DOHH2 (cell line): ENCODE data around the gene KIRREL3.

Experiments used
- H3F3A ChIP-seq: fragments of 200-600 bp; sonication (generic), shearing (Covaris generic); 2 replicates; pipeline ENCODE4 v1.6.0; 2016; ENCODE audit warnings: antibody characterized with exemption, mild to moderate bottlenecking; ENCODE audit not compliant: control insufficient read depth, insufficient read depth
- H3K27ac ChIP-seq: fragments of 200-600 bp; sonication (generic); 2 replicates; pipeline ENCODE4 v1.5.1; 2014; ENCODE audit warnings: low read depth, mild to moderate bottlenecking, low read length, moderate library complexity
- H3K27me3 ChIP-seq: fragments of 200-600 bp; sonication (generic); 2 replicates; pipeline ENCODE4 v1.6.1; 2014; ENCODE audit warnings: mild to moderate bottlenecking, low read length, mixed read lengths; ENCODE audit not compliant: control insufficient read depth
- H3K36me3 ChIP-seq: fragments of 200-600 bp; sonication (generic); 2 replicates; pipeline ENCODE4 v1.6.1; 2014; ENCODE audit warnings: mild to moderate bottlenecking, low read length, moderate library complexity, mixed read lengths; ENCODE audit not compliant: control insufficient read depth
- H3K4me1 ChIP-seq: fragments of 200-600 bp; sonication (generic); 2 replicates; pipeline ENCODE4 v1.6.1; 2014; ENCODE audit warnings: mild to moderate bottlenecking, low read length, mixed read lengths; ENCODE audit not compliant: control insufficient read depth
- H3K4me2 ChIP-seq: fragments of 200-600 bp; sonication (generic); 2 replicates; pipeline ENCODE4 v1.6.0; 2014; ENCODE audit warnings: mild to moderate bottlenecking, low read length, moderate library complexity
- H3K4me3 ChIP-seq: fragments of 200-600 bp; sonication (generic); 2 replicates; pipeline ENCODE4 v1.5.1; 2014; ENCODE audit warnings: mild to moderate bottlenecking, low read length, mixed read lengths
- H3K79me2 ChIP-seq: fragments of 200-600 bp; sonication (generic); 2 replicates; pipeline ENCODE4 v1.6.1; 2014; ENCODE audit warnings: mild to moderate bottlenecking, low read length, mixed read lengths; ENCODE audit not compliant: control insufficient read depth
- H3K9me2 ChIP-seq: fragments of 200-600 bp; sonication (generic); replicated peaks from 2 replicates; pipeline ENCODE4 v1.6.1; 2014; ENCODE audit warnings: mild to moderate bottlenecking, low read length, mixed read lengths; ENCODE audit not compliant: control insufficient read depth
- H3K9me3 ChIP-seq: fragments of 200-600 bp; sonication (generic); 2 replicates; pipeline ENCODE4 v1.6.1; 2014; ENCODE audit warnings: antibody characterized with exemption, low read length, mixed read lengths; ENCODE audit not compliant: control insufficient read depth, insufficient read depth
- H4K20me1 ChIP-seq: fragments of 200-600 bp; sonication (generic); 2 replicates; pipeline ENCODE4 v1.6.0; 2014; ENCODE audit warnings: low read depth, mild to moderate bottlenecking, antibody characterized with exemption, low read length, moderate library complexity; ENCODE audit not compliant: control insufficient read depth, insufficient read depth
- EZH2phosphoT487 ChIP-seq: fragments of 200-600 bp; sonication (generic); IDR thresholded peaks from 2 replicates; pipeline ENCODE4 v1.6.1; 2017; ENCODE audit warnings: borderline replicate concordance, mild to moderate bottlenecking, antibody characterized with exemption, low read length, moderate library complexity, mixed read lengths
- TF ChIP-seq, protein P1 (sequence below): fragments of 200-600 bp; sonication (generic); IDR thresholded peaks from one replicate; pipeline ENCODE4 v1.5.1; 2014; ENCODE audit warnings: antibody characterized with exemption, mild to moderate bottlenecking, low read depth, low read length; ENCODE audit not compliant: poor library complexity, severe bottlenecking

Gene KIRREL3

DNA sequence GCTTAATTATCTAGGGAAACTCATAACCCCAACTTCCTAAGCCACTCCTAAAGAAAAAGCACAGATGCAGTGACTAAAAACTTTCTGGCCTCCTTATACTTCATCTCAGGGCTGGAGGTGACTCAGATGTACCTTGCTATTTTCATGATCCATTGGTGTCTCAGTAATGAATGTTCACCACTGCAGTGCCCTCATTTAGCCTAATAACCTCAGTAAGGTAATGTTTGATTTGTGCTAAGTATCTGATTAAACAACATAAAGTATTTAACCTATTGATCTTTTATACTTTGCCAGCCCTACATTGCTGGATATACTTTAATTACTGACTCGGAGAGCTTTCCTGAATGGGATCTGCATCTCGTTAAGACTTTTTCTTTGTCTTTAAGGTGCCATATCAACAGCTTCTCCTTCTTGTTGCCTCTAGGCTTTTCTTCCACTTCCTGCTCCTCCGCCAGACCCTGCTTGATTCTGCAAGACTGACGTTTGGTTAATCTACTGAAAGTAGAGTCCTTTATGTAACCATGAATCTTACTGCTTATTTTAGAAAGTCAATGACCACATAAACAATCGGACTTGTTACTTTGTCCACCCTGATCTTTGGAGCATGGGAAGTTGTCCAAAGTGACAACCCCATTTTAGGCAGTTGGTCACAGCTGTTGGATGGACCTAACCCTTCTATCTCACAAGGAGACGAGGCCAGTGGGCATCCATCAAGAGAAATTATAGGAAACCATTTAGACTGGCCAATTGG is 342.1 kb downstream of the KIRREL3 start:
- Histone ChIP-seq H3F3A (no peaks in the 10 kb centered on the region), H3K27me3 (no peaks in the 10 kb centered on the region; the same call in 1 of the 2 replicates), H3K9me3 (no peaks in the 10 kb centered on the region), H3K27ac (no peak overlapping the region), H3K4me2 (no peak overlapping the region), H4K20me1 (no peaks in the 10 kb centered on the region), H3K9me2 (no peaks in the 10 kb centered on the region), H3K4me1 (no peaks in the 10 kb centered on the region), H3K36me3 (no peaks in the 10 kb centered on the region), H3K4me3 (no peak overlapping the region), H3K79me2 (no peaks in the 10 kb centered on the region)
- TF ChIP-seq, protein P1, sequence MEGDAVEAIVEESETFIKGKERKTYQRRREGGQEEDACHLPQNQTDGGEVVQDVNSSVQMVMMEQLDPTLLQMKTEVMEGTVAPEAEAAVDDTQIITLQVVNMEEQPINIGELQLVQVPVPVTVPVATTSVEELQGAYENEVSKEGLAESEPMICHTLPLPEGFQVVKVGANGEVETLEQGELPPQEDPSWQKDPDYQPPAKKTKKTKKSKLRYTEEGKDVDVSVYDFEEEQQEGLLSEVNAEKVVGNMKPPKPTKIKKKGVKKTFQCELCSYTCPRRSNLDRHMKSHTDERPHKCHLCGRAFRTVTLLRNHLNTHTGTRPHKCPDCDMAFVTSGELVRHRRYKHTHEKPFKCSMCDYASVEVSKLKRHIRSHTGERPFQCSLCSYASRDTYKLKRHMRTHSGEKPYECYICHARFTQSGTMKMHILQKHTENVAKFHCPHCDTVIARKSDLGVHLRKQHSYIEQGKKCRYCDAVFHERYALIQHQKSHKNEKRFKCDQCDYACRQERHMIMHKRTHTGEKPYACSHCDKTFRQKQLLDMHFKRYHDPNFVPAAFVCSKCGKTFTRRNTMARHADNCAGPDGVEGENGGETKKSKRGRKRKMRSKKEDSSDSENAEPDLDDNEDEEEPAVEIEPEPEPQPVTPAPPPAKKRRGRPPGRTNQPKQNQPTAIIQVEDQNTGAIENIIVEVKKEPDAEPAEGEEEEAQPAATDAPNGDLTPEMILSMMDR: no peak
- no peak for TF ChIP-seq EZH2phosphoT487

GRCh38 chr11:126655807-126656128 is 344.8 kb downstream of the KIRREL3 start:
- Histone ChIP-seq H4K20me1 (no peaks in the 10 kb centered on the region), H3K79me2 (no peaks in the 10 kb centered on the region), H3K4me3 (no peak overlapping the region), H3K9me3 (no peaks in the 10 kb centered on the region), H3F3A (no peaks in the 10 kb centered on the region), H3K4me2 (no peak overlapping the region), H3K27me3 (no peaks in the 10 kb centered on the region), H3K27ac (no peak overlapping the region), H3K36me3 (no peaks in the 10 kb centered on the region), H3K4me1 (no peaks in the 10 kb centered on the region), H3K9me2 (no peaks in the 10 kb centered on the region)
- TF ChIP-seq, protein P1: no peak

GRCh38 chr11:126654886-126655806 is 345.4 kb downstream of the KIRREL3 start:
- H3K9me2 ChIP-seq: no peaks in the 10 kb centered on the region
- no peaks in the 10 kb centered on the region for H3K79me2 ChIP-seq
- no peaks in the 10 kb centered on the region for H3K36me3 ChIP-seq
- no peaks in the 10 kb centered on the region for H3K27me3 ChIP-seq
- H3K4me2 ChIP-seq: no peak overlapping the region
- no peaks in the 10 kb centered on the region for H4K20me1 ChIP-seq
- no peaks in the 10 kb centered on the region for H3F3A ChIP-seq
- no peaks in the 10 kb centered on the region for H3K4me1 ChIP-seq
- no peak overlapping the region for H3K4me3 ChIP-seq
- no peak overlapping the region for H3K27ac ChIP-seq
- H3K9me3 ChIP-seq: no peaks in the 10 kb centered on the region
- TF ChIP-seq EZH2phosphoT487: no peak
- TF ChIP-seq, protein P1: no peak
